Suprapubic skin (tissue), 4 donors: ENCODE measurements around the gene TEC.

Experiments used
- EP300 ChIP-seq: sonication (generic); formaldehyde crosslinking; IDR thresholded peaks from one replicate; pipeline ENCODE4 v1.6.1; 2017; ENCODE audit warnings: antibody characterized with exemption
- POLR2A ChIP-seq, 2 donors: fragments of 450-650 bp; IDR thresholded peaks; one replicate each; pipeline ENCODE4 v1.6.1; 2017; ENCODE audit warnings: antibody characterized with exemption in 2 of 2, mild to moderate bottlenecking in 2 of 2, moderate library complexity in 2 of 2
- POLR2AphosphoS5 ChIP-seq, 3 donors: sonication (generic); formaldehyde crosslinking; IDR thresholded peaks; one replicate each; pipeline ENCODE4 v1.6.1; 2017; ENCODE audit warnings: antibody characterized with exemption in 3 of 3
- TF ChIP-seq, protein P1 (sequence below), 2 donors: fragments of 200-600 bp in 1 of 2; fragments of 450-650 bp in 1 of 2; sonication (generic) in 1 of 2; IDR thresholded peaks; one replicate each; pipeline ENCODE4 v1.5.1; 2016 to 2019; ENCODE audit warnings: antibody characterized with exemption in 2 of 2, mild to moderate bottlenecking in 1 of 2, moderate library complexity in 1 of 2

DNA sequence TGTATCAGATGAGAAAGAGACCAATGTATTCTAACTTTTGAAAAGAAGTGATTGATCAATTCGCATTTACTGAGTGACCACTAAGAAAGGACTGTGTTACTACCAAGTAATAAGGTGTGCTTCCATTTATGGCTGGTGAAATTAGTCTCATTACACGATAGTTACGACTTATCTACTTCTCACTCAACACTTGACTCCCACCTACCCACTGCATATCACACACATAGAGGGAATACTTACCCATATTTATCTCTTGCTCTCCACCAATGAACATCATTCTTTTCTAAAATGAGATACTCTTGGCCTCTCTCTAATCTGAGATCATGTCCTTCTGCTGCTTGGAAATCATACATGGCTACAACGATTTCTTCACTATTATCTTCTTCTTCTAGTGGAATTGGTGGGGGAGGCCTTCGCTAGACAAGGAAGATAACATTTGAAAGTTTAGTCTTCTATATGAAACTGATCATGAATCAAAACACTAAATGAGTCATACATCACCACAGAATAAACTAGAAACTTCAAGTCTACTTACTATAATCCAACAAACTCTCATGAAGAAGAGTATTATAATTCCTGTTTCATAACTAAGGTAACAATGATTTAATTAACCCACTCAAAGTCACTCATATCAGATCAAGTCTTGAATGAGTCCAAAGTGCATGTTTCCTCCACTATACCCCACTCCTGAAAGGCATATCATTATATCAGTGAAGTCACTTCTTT lies 101.9 kb downstream of the TEC start:
- TF ChIP-seq, protein P1, sequence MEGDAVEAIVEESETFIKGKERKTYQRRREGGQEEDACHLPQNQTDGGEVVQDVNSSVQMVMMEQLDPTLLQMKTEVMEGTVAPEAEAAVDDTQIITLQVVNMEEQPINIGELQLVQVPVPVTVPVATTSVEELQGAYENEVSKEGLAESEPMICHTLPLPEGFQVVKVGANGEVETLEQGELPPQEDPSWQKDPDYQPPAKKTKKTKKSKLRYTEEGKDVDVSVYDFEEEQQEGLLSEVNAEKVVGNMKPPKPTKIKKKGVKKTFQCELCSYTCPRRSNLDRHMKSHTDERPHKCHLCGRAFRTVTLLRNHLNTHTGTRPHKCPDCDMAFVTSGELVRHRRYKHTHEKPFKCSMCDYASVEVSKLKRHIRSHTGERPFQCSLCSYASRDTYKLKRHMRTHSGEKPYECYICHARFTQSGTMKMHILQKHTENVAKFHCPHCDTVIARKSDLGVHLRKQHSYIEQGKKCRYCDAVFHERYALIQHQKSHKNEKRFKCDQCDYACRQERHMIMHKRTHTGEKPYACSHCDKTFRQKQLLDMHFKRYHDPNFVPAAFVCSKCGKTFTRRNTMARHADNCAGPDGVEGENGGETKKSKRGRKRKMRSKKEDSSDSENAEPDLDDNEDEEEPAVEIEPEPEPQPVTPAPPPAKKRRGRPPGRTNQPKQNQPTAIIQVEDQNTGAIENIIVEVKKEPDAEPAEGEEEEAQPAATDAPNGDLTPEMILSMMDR (IDR thresholded peaks at IDR 0.05): no peak
- TF ChIP-seq POLR2A (IDR thresholded peaks at IDR 0.05): no peak
- no peak for TF ChIP-seq POLR2AphosphoS5 (IDR thresholded peaks at IDR 0.05)
- no peak for TF ChIP-seq EP300
